ENCODE data around the gene SOX30. TPM values are rescaled to one million over a fixed set of nuclear protein-coding genes. Genes with fewer than 3 reads are reported as not detected.
A peak's percentile ranks its signal among the peaks of the same experiment; 100 is the strongest.
"Not testable (repeated sequence)": the region's sequence is repeated elsewhere in the genome, so short reads cannot be mapped to it uniquely, and the experiment has no call there.

The SOX30 gene
- under 1 TPM in 1 of 2 experiments, not detected in 1; 0.09 TPM for total RNA-seq

DNA sequence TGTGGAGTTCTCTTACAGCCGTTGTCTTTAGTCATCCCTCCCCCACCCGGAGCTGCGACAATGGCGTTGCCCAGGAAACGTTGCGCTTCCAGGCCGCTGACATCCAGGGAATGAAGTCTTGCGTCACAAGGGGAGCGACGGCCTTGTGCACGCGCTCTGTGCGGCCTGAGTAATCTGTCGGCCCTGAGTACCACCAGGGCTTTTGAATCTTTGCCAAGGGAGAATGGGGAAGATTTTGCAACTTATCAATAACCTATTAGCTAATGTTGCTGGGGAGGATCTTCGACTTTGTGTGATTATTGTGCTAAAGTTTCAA is at the start of gene SOX30:
SOX30 (minus strand) TSS at position 62 of the 316 bp plus-strand sequence. CDS start 360 bp downstream, outside the sequence.
- Mint-ChIP-seq H3K4me1 (peaks cover 14% of the 10 kb centered on the region), H3K27me3 (peaks cover 3% of the 10 kb centered on the region), H3K36me3 (peaks cover 23% of the 10 kb centered on the region), H3K27ac (peak within 1 kb of the TSS; percentile 77), H3K9me3 (ENCODE audit: low read depth) (peaks cover 17% of the 10 kb centered on the region), H3K4me3 (peak within 1 kb of the TSS; percentile 66)
- DNase-seq, result no peak
- no peak for ATAC-seq
- CTCF ChIA-PET, result interaction anchor here (1.0 to 2.6 kb wide), 5 partner anchors 8 to 168 kb away, joined by 3 to 8 read pairs (median 4); no protein-coding TSS in a partner anchor

DNA sequence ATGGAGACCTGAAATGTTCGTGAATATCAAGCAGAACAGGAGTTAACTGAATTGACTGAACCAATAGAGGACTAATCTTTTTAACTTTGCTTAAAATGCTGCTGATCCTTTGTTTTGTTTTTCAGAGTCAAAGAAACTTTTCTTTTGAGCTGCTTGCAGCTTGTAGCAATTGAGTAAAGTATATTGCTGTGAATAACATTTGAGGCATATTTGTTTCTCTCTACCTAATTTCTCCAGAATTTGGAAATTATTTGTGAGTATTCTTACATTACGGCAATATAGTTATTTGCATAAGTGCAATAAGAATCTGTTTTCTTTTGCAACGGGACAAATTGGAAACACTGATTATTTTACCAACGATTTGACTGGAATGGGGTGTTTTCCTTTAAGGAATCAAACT is 46.4 kb upstream of the SOX30 start:
- ATAC-seq; DNase-seq; H3K36me3 Mint-ChIP-seq; H3K27me3 Mint-ChIP-seq; H3K4me1 Mint-ChIP-seq; H3K9me3 Mint-ChIP-seq (ENCODE audit: low read depth); H3K4me3 Mint-ChIP-seq; H3K27ac Mint-ChIP-seq; CTCF ChIA-PET: not testable (repeated sequence)

DNA sequence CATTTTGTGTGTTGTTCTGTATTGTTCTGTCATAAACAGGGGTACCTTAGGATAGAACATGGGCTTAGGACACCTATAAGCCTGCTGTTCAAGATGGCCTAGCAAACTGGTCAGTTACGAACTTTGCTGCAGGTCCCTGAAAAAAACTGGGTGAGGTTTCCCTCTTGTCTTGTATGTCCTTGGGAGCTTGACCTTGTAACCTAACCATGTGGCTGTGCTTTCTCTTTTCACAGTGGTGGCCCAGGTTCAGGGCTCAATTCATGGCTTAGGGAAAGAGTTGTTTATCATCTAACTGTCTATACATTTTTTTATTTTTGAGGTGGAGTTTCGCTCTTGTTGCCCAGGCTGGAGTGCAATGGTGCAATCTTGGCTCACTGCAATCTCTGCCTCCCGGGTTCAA is 43.9 kb upstream of the SOX30 start:
- DNase-seq, result peak; percentile 7
- H3K27me3 Mint-ChIP-seq, CTCF ChIA-PET, H3K27ac Mint-ChIP-seq, H3K36me3 Mint-ChIP-seq, H3K4me1 Mint-ChIP-seq, H3K4me3 Mint-ChIP-seq, ATAC-seq: not testable (repeated sequence)
- peaks cover 14% of the 10 kb centered on the region for H3K9me3 Mint-ChIP-seq (ENCODE audit: low read depth)

DNA sequence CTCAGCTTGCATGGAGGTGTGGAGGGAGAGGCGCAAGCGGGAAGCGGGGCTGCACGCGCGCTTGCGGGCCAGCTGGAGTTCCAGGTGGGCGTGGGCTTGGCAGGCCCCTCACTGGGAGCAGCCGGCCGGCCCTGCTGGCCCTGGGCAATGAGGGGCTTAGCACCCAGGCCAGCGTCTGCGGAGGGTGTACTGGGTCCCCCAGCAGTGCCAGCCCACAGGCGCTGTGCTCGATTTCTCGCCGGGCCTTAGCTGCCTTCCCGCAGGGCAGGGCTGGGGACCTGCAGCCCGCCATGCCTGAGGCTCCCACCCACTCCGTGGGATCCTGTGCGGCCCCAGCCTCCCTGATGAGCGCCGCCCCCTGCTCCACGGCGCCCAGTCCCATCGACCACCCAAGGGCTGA is 41.6 kb upstream of the SOX30 start:
- H3K27ac Mint-ChIP-seq, H3K4me1 Mint-ChIP-seq, ATAC-seq, CTCF ChIA-PET, H3K36me3 Mint-ChIP-seq, H3K4me3 Mint-ChIP-seq, H3K27me3 Mint-ChIP-seq: not testable (repeated sequence)
- peak; percentile 22 for DNase-seq
- peaks cover 12% of the 10 kb centered on the region for H3K9me3 Mint-ChIP-seq (ENCODE audit: low read depth)

DNA sequence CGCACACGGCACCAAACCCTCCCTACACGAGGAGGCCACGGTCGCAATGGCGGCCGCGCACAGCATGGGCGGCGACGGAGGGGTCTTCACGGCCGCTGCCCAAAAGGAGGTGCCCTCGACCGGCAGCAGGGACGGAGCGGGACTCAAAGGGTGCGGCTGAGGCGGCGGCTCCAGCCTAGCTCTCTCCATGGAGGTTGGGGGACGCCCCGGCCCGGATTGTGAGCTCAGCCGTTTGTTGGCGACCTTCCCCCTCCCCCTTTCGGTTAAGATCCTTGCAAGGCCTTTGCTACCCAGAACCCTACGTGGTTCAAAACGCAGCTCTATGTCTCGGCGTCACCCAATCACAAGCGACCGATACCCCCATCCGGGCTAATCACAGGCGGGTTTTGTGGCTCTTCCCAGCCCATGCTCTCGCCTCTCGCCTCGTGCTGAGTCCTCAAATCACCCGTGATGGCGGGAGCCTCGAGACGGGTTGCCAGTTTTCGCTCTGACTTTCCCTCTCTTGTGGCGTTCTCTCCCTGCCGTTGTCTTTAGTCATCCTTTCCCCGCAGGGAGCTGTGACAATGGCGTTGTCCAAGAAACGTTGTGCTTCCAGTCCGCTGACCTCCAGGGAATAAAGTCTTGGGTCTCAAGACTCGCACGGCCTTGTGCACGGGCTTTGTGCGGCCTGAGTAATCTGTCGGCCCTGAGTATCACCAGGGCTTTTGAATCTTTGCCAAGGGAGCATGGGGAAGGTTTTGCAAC is 38.6 kb upstream of the SOX30 start:
- no peaks in the 10 kb centered on the region for H3K36me3 Mint-ChIP-seq
- DNase-seq (peak; percentile 35), ATAC-seq (peak; percentile 23)
- peaks cover 3% of the 10 kb centered on the region for H3K4me1 Mint-ChIP-seq
- H3K27ac Mint-ChIP-seq, result no peak overlapping the region
- H3K4me3 Mint-ChIP-seq, result no peak overlapping the region
- H3K27me3 Mint-ChIP-seq, result no peaks in the 10 kb centered on the region
- peaks cover 5% of the 10 kb centered on the region for H3K9me3 Mint-ChIP-seq (ENCODE audit: low read depth)
- CTCF ChIA-PET, result interaction anchor here (1.1 to 2.3 kb wide), 4 partner anchors 10 to 799 kb away, joined by 3 to 12 read pairs (median 5); no protein-coding TSS in a partner anchor

DNA sequence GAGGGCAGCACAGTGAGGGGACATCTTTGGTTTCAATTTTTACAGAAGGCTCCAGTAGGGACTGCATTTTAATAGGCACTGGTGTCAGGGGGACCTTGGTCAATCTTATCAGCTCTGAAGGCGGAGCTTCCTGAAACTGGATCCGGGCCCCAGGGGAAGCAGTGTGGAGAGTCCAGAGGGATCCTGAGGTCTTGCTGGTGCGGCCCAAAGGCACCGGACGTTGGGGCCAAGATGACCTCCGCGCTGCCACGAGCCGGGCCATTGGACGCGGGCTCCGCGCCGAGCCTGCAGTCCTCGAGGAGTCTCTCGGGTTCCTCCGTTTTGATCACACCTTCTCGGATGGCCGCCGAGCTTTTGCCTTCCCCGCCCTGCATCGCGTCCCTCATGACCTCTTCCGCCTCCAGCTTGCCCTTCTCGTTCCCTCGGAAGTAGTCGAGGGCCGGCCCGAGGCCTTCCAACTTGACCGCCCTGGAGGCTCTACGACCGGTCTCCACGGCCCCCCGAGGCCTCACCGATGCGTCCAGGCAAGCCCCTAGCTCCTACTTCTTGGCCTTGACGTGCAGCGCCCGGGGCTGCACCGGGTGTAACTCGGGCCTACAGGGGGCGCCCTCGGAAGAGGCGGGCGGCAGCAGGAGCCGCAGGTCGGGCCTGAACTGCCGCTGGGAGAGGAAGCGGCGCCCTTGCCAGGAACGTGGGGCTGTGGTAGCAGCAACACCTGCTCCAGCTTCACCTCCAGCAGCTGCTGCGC is 37.9 kb upstream of the SOX30 start:
- Mint-ChIP-seq H3K36me3 (no peaks in the 10 kb centered on the region), H3K9me3 (ENCODE audit: low read depth) (peaks cover 5% of the 10 kb centered on the region), H3K27me3 (no peaks in the 10 kb centered on the region), H3K4me1 (peaks cover 3% of the 10 kb centered on the region), H3K27ac (no peak overlapping the region), H3K4me3 (no peak overlapping the region)
- CTCF ChIA-PET, result interaction anchor here (1.1 to 2.3 kb wide), 5 partner anchors 9 to 798 kb away, joined by 3 to 12 read pairs (median 4); partner anchors contain the start of gene LSM11
- ATAC-seq (peak; percentile 27), DNase-seq (peak; percentile 44)

DNA sequence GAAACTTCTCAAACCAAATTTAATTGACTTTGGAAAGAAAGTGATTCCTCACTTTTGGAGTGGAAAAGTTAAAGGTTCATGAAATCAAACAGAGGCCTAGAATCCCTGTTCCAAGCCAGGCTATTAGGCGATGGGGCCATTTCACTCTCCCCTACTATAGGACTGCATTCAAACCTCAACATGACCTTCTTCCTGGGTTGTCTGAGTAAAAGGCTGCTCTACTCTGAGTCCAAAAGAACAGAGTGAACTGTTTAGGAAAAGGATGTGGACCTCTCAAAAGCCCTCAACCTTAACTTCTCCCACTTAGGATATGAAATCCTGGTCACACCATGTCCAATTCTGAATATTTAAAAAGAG is 34.9 kb upstream of the SOX30 start:
- CTCF ChIA-PET, result no interaction called here
- DNase-seq (no peak), ATAC-seq (no peak)
- Mint-ChIP-seq H3K27ac (no peak overlapping the region), H3K4me3 (no peak overlapping the region), H3K4me1 (peaks cover 3% of the 10 kb centered on the region), H3K27me3 (no peaks in the 10 kb centered on the region), H3K36me3 (no peaks in the 10 kb centered on the region), H3K9me3 (ENCODE audit: low read depth) (no peaks in the 10 kb centered on the region)

DNA sequence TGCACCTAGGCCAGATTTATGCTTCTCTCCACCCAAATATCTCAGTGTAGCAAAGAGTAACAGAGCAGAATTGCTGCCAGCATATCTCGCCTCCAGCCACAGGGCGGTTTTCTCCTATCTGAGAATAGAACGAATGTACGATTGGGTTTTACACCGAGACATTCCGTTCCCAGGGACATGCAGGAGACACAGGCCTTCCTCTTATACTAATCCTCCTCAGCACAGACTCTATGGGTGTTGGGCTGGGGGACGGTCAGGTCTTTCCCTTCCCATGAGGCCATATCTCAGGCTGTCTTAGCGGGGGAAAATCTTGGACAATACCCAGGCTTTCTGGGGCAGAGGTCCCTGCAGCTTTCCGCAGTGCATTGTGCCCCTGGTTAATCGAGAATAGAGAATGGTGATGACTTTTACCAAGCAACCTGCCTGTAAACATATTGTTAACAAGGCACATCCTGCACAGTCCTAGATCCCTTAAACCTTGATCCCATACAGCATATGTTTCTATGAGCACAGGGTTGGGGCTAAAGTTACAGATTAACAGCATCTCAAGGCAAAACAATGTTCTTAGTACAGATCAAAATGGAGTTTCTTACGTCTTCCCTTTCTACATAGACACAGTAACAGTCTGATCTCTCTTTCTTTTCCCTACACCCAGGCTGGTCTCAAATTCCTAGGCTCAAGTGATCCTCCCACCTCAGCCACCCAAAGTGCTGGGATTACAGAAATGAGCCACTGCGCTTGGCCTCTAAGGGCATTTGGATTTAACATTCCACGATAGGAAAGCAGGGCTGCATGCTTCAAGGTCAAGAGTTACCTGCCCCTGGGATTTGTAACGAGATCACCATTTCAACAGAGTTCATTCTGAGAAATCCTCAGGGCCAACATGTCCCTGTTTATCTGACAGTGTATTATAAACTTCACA is 34.3 kb upstream of the SOX30 start:
- CTCF ChIA-PET; ATAC-seq; H3K27ac Mint-ChIP-seq; H3K27me3 Mint-ChIP-seq; H3K36me3 Mint-ChIP-seq; H3K4me3 Mint-ChIP-seq; H3K9me3 Mint-ChIP-seq (ENCODE audit: low read depth); H3K4me1 Mint-ChIP-seq: not testable (repeated sequence)
- DNase-seq, result peak; percentile 31

DNA sequence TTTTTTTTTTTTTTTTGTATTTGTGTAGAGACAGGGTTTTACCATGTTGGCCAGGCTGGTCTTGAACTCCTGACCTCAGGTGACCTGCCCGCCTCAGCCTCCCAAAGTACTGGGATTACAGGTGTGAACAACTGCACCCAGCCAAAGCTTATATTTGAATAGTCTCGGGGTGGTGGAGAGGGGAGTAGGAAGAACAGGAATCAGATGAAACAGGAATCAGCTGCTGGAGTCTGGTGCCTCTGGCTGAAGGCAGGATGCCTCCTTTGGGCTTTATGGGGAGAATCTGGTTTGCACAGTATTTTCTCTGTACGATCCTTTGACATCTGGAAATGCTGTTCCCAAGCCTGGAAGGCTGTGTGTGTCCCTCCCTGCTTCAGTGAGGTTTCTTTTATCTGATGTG is 30.0 kb upstream of the SOX30 start:
- CTCF ChIA-PET, result interaction anchor here (0.6 to 1.8 kb wide), 4 partner anchors 14 to 173 kb away, joined by 3 to 6 read pairs (median 4); partner anchors contain the start of gene LSM11
- Mint-ChIP-seq H3K4me3 (no peak overlapping the region), H3K4me1 (no peaks in the 10 kb centered on the region), H3K36me3 (no peaks in the 10 kb centered on the region), H3K27me3 (no peaks in the 10 kb centered on the region), H3K27ac (no peak overlapping the region), H3K9me3 (ENCODE audit: low read depth) (no peaks in the 10 kb centered on the region)
- DNase-seq (no peak), ATAC-seq (no peak)

DNA sequence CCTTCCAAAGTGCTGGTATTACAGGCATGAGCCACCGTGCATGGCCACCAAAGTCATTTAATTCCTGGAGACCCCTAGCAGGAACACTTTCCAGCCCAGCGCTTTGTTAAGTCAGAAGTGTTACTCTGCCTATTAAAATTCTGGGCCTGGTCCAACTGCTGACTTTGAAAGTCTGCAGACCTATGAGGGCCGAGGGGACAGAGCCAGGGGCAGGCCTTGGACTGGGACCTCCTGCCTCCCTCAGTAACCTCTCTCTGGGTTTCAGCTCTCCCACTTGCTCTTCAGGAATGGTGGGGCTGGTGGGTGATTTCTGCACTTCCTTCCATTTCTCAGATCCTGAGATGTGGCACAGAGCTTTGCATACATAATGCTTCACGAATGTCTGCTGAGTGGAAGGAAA is 28.8 kb upstream of the SOX30 start:
- no peaks in the 10 kb centered on the region for H3K36me3 Mint-ChIP-seq
- CTCF ChIA-PET, result interaction anchor here (1.5 to 1.8 kb wide), 3 partner anchors 9 to 62 kb away, joined by 4 to 6 read pairs (median 5); partner anchors contain the start of gene LSM11
- DNase-seq, result no peak

DNA sequence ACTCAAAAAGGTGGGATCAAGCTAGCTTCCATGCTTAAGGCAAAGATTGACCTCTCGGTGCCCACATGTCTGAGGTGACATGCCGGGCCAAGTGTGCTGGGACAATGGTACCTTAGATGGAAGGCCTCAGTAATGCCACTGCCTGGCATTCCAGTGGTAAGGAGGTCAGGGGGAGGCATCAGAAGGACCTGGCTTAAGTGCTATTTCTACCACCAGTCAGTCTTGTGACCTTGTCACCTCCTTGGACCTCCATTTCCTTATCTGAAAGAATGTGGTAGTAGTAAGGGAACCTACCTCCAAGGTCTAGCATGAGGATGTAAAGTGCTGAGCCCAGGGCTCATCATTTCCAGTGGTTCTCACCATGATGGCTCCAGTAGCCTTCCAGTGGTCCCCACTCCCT is 28.0 kb upstream of the SOX30 start:
- CTCF ChIA-PET, result interaction anchor here (1.5 kb wide), 1 partner anchor 10 kb away, joined by 4 read pairs; no protein-coding TSS in a partner anchor
- no peak overlapping the region for H3K27ac Mint-ChIP-seq
- DNase-seq (peak; percentile 19), ATAC-seq (no peak)
- H3K4me1 Mint-ChIP-seq, result no peaks in the 10 kb centered on the region
- H3K27me3 Mint-ChIP-seq, result no peaks in the 10 kb centered on the region
- H3K36me3 Mint-ChIP-seq, result no peaks in the 10 kb centered on the region
- no peaks in the 10 kb centered on the region for H3K9me3 Mint-ChIP-seq (ENCODE audit: low read depth)
- H3K4me3 Mint-ChIP-seq, result no peak overlapping the region

More for the DNA sequence above, 28.8 kb upstream of the SOX30 start:
- no peak overlapping the region for H3K27ac Mint-ChIP-seq
- ATAC-seq, result no peak
- H3K4me3 Mint-ChIP-seq, result no peak overlapping the region
- H3K9me3 Mint-ChIP-seq (ENCODE audit: low read depth), result no peaks in the 10 kb centered on the region
- H3K4me1 Mint-ChIP-seq, result no peaks in the 10 kb centered on the region
- H3K27me3 Mint-ChIP-seq, result no peaks in the 10 kb centered on the region

DNA sequence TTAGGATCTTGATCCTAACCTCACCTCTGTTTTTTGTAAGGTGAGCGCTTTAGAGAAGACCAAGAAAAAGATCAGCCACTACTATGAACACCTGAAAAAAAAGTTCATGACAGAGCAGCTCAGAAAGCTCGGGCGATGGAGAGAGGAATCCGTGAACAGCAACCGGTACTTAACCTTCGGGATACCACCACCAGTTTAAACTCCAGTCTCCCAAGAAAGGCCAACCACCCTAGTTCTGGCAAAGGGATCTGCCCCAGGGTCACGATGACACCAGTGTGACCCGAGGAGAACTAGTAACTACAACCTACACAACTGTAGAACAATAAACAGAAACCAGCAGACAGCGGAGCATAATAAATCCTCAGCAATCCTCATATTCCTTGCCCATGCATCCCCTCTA is 27.6 kb upstream of the SOX30 start:
- no peaks in the 10 kb centered on the region for H3K27me3 Mint-ChIP-seq
- H3K27ac Mint-ChIP-seq, result no peak overlapping the region
- H3K4me1 Mint-ChIP-seq, result no peaks in the 10 kb centered on the region
- peak; percentile 19 for DNase-seq
- H3K9me3 Mint-ChIP-seq (ENCODE audit: low read depth), result no peaks in the 10 kb centered on the region
- no peak overlapping the region for H3K4me3 Mint-ChIP-seq
- CTCF ChIA-PET, result no interaction called here
- ATAC-seq, result no peak
- H3K36me3 Mint-ChIP-seq, result no peaks in the 10 kb centered on the region

DNA sequence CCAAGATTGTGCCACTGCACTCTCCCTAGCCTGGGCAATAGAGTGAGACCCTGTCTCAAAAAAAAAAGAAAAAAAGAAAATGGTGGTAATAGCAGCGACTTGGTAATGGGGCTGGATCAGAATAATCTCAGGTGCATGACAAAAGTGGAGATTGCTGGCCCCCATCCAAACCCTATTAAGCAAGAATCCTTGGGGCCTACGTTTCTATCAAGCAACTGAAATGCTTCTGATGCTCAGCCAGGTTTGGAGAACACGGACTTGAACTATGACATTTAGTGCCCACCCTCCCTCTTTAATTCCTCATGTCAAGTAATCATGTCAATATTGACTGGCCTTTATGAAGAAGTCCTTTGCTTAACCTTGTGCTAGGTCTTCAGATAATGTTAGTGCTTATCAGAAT is 25.7 kb upstream of the SOX30 start:
- no peak for DNase-seq
- H3K27me3 Mint-ChIP-seq, result peaks cover 1% of the 10 kb centered on the region
- no peak overlapping the region for H3K27ac Mint-ChIP-seq
- CTCF ChIA-PET, result no interaction called here
- H3K4me3 Mint-ChIP-seq, result no peak overlapping the region
- ATAC-seq, result no peak
- H3K36me3 Mint-ChIP-seq, result no peaks in the 10 kb centered on the region
- H3K4me1 Mint-ChIP-seq, result no peaks in the 10 kb centered on the region
- H3K9me3 Mint-ChIP-seq (ENCODE audit: low read depth), result no peaks in the 10 kb centered on the region

Measured in activated CD8-positive, alpha-beta memory T cell treated with anti-CD3 and anti-CD28 coated beads, Interleukin-2, amount 10 ng/mL, durations not matched to agents 7 days and 5 days (primary cell).